HL-60 (cell line): ENCODE results near the gene MAP3K5.

Experiments
- CTCF ChIP-seq: IDR thresholded peaks from one replicate; pipeline ENCODE4 v1.5.1; 2011; ENCODE audit warnings: low read length, control low read depth, inconsistent platforms; ENCODE audit not compliant: insufficient read depth
- GABPA ChIP-seq: IDR thresholded peaks from 2 replicates; pipeline ENCODE4 v1.6.1; 2012; ENCODE audit warnings: low read depth

DNA sequence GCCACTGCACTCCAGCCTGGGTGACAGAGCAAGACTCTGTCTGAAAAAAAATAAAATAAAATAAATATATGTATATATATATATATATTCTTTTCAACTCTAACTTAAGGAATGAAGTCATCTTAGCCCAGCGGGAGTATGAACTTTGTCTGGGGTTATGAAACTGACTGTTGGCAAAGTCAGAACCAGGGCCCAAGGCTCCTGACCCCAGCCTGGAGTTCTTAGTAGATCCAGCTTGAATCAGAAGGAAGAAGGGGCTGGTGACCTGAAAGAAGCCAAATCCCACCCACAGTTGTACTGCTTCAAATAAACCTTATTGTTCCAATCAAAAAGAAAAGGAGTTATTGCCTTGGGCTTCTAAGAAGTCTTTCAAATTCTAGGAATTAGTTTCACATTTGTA, 158.9 kb downstream of the MAP3K5 start:
- TF ChIP-seq GABPA (no peak), CTCF (no peak)
